Measurements from ENCODE around the gene CITED2.

- TF ChIP-seq CTCF (IDR thresholded peaks at IDR 0.05) = no peak
- no peak for TF ChIP-seq EZH2 (IDR thresholded peaks at IDR 0.05)
These were observed 6.2 kb upstream of the CITED2 start for GRCh38 chr6:139380611-139381010.

Measured in neural progenitor cell (in vitro differentiated cells).